Measurements from ENCODE around the gene RB1.

RB1 gene

DNA sequence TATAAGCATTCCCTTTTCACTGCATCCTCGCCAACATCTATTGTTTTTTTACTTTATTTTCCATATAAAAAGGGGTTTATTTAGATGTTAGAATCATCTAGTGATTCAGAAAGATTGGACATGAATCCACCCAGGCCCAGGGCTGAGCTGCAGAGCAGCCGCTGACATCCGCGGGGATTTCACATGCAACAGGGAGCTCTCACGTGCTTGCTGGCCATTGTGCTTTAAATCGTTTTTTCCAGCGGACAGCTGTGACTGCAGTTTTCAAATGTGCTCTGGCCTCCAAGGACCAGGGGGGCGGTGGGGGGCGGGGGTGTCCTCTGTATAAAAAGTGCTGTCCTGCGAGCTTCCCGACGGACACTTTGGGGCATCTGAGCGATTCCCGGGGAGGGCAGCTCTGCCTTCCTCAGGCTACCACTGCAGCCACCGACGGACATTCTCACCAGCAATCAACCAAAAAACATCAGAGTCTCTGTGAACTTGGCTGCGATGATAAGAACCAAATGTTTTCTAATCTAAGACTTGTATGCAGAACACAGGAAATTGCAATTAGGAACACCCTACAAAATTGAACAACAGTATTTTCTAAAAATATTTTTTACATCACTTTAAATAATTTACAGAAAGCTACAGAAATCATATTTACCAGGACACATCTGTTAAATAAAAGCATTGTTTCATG is 12.6 kb downstream of the RB1 start:
- Histone ChIP-seq H3K4me1 (no peaks in the 10 kb centered on the region), H3K36me3 (ENCODE audit: control insufficient read depth, insufficient read depth, low read length) (no peaks in the 10 kb centered on the region), H3K27ac (no peak overlapping the region), H3K9ac (no peak overlapping the region), H3K4me2 (ENCODE audit: low read length) (no peak overlapping the region), H3K79me2 (peaks cover 5% of the 10 kb centered on the region), H3K27me3 (ENCODE audit: control insufficient read depth, insufficient read depth, low read length) (no peaks in the 10 kb centered on the region), H3K9me3 (ENCODE audit: control insufficient read depth, low read length) (no peaks in the 10 kb centered on the region), H3K4me3 (ENCODE audit: low read depth, low read length) (no peak overlapping the region), H2AFZ (no peak overlapping the region)
- TF ChIP-seq, protein P1, sequence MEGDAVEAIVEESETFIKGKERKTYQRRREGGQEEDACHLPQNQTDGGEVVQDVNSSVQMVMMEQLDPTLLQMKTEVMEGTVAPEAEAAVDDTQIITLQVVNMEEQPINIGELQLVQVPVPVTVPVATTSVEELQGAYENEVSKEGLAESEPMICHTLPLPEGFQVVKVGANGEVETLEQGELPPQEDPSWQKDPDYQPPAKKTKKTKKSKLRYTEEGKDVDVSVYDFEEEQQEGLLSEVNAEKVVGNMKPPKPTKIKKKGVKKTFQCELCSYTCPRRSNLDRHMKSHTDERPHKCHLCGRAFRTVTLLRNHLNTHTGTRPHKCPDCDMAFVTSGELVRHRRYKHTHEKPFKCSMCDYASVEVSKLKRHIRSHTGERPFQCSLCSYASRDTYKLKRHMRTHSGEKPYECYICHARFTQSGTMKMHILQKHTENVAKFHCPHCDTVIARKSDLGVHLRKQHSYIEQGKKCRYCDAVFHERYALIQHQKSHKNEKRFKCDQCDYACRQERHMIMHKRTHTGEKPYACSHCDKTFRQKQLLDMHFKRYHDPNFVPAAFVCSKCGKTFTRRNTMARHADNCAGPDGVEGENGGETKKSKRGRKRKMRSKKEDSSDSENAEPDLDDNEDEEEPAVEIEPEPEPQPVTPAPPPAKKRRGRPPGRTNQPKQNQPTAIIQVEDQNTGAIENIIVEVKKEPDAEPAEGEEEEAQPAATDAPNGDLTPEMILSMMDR (IDR thresholded peaks at IDR 0.05), result no peak

DNA sequence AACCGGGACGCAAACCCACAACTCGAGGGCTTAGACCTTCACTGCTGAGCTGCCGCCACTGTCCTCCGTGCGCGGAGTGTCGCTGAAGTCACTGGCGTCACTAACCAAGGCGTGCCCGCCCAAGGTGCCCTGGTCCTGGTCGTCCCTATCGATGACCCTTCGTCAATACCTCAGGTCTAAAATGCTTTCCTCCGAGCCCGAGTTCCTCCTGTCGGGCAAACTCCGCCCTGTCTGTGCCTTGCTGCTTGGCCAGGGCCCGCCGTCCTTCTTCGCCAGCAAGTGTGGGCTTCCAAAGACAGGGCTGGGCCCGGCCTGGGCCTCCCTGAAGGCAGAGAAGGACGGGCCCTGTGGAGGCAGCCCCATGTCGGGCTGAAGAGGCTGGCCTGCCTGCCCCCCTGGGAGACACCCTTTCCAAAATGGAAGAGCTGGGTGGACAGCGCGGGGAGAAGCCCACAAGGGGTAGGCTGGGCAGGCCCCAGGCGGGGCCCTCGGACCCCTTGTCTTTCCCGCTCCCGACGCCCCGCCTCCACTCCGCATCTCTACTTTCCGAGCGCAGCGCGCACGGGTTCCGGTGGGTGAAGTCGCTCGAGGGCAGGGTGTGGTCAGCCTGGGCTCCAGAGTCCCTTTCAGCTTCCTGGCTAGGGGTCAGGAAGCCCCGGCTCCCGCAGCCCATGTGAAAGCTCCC is 13.4 kb downstream of the RB1 start:
- no peak overlapping the region for H3K9ac ChIP-seq
- H3K4me3 ChIP-seq (ENCODE audit: low read depth, low read length), result no peak overlapping the region
- no peaks in the 10 kb centered on the region for H3K4me1 ChIP-seq
- peaks cover 5% of the 10 kb centered on the region for H3K79me2 ChIP-seq
- TF ChIP-seq, protein P1 (IDR thresholded peaks at IDR 0.05), result no peak
- H3K9me3 ChIP-seq (ENCODE audit: control insufficient read depth, low read length), result no peaks in the 10 kb centered on the region
- H3K4me2 ChIP-seq (ENCODE audit: low read length), result no peak overlapping the region
- H3K36me3 ChIP-seq (ENCODE audit: control insufficient read depth, insufficient read depth, low read length), result no peaks in the 10 kb centered on the region
- H2AFZ ChIP-seq, result no peak overlapping the region
- H3K27me3 ChIP-seq (ENCODE audit: control insufficient read depth, insufficient read depth, low read length), result no peaks in the 10 kb centered on the region
- H3K27ac ChIP-seq, result no peak overlapping the region

DNA sequence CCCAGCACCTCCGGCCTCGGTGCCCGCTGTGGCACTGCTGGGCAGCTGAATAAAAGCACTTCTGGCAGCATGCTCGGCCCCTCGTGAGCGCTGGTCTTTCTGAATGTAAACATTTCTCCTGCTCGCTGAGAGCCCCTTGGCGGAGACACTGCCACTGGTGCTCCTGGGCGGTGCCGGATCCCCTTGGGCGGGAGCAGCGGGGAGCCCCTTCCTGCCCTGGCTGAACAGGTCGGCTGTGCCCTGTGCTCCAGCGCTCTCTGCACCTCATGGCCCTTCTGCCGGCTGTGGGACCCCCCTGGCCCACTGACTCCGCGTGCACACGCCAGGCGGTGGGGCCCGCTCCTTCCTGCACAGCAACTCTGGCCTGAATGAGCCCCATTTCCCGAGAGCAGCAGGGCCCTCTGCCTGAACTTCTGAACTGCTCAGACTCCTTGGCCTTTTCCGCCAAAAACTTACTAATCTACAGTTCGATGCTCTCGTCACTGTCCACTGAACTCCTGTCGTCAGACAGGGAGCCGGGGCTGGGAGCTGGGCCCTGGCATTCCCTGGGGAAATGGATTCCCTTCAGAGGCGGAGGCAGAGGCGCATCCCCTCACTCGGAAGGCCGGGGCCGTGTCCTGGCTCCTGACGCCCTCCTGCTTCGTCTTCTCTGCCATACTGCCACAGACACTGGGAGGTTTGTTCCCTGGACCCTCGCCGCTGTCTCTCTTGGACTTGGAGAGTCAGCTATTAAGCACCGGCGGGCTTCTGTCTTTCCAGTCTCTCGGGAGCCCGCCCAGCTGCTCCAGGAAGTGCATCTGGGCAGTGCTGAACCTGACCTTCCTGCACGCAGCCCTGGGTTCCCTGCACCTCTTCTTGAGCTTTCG is 14.2 kb downstream of the RB1 start:
- TF ChIP-seq, protein P1 (IDR thresholded peaks at IDR 0.05), result no peak
- H3K4me2 ChIP-seq (ENCODE audit: low read length), result no peak overlapping the region
- no peak overlapping the region for H3K9ac ChIP-seq
- H3K4me3 ChIP-seq (ENCODE audit: low read depth, low read length), result no peak overlapping the region
- H3K9me3 ChIP-seq (ENCODE audit: control insufficient read depth, low read length), result no peaks in the 10 kb centered on the region
- H3K27ac ChIP-seq, result no peak overlapping the region
- no peaks in the 10 kb centered on the region for H3K27me3 ChIP-seq (ENCODE audit: control insufficient read depth, insufficient read depth, low read length)
- H3K4me1 ChIP-seq, result no peaks in the 10 kb centered on the region
- peaks cover 7% of the 10 kb centered on the region for H3K79me2 ChIP-seq
- H2AFZ ChIP-seq, result no peak overlapping the region
- no peaks in the 10 kb centered on the region for H3K36me3 ChIP-seq (ENCODE audit: control insufficient read depth, insufficient read depth, low read length)

DNA sequence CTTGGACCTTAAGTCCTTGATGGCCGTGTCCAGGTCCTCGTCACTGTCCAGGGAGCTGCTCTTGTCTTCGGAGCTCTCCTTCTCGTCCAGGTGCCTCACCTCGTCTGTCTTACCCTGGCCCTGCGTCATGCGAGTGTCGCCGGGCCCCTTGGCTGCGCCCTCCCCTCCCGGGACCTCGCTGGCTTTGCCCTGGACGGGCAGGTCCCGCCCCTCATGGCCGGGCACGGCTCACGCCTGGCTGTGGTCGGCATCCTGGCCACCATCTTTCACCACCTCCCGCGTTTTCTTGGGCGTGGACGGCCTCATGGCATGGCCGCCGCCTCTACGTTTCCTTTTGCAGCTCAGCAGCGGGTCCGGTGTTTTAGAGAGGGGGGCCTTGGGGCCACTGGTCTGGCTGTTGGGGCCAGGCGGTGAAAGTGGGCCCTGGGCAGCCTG is 14.8 kb downstream of the RB1 start:
- H3K4me3 ChIP-seq (ENCODE audit: low read depth, low read length), result no peak overlapping the region
- TF ChIP-seq, protein P1 (IDR thresholded peaks at IDR 0.05), result no peak
- H3K36me3 ChIP-seq (ENCODE audit: control insufficient read depth, insufficient read depth, low read length), result no peaks in the 10 kb centered on the region
- peaks cover 8% of the 10 kb centered on the region for H3K79me2 ChIP-seq
- H3K4me1 ChIP-seq, result no peaks in the 10 kb centered on the region
- no peak overlapping the region for H3K27ac ChIP-seq
- no peaks in the 10 kb centered on the region for H3K9me3 ChIP-seq (ENCODE audit: control insufficient read depth, low read length)
- no peak overlapping the region for H3K9ac ChIP-seq
- H3K4me2 ChIP-seq (ENCODE audit: low read length), result no peak overlapping the region
- no peak overlapping the region for H2AFZ ChIP-seq
- no peaks in the 10 kb centered on the region for H3K27me3 ChIP-seq (ENCODE audit: control insufficient read depth, insufficient read depth, low read length)

Data from parathyroid adenoma (tissue), 2 donors.